CD4-positive, CD25-positive, alpha-beta regulatory T cell (primary cell): ENCODE results near the gene SLC1A7. TPM values are rescaled to one million over a fixed set of nuclear protein-coding genes. Genes with fewer than 3 reads are reported as not detected.

Experiments
- ATAC-seq, 2 donors: fragments of 150-1000 bp; cut with Tn5 transposase; one replicate each; pipeline ENCODE4 v1.10.0; 2021; ENCODE audit warnings: low read depth in 2 of 2, moderate number of reproducible peaks in 2 of 2, moderate library complexity in 1 of 2
- DNase-seq, 3 donors: peaks; one replicate each; pipeline versions ENCODE4 v3.0.0 to v3.0.0-alpha.2; 2012 to 2022; ENCODE audit warnings: mixed read lengths in 1 of 3
- H3K27ac ChIP-seq: one replicate; pipeline ENCODE4 v1.7.0; 2013; ENCODE audit warnings: mild to moderate bottlenecking, low read length; ENCODE audit not compliant: insufficient read depth, poor library complexity, severe bottlenecking
- H3K27me3 ChIP-seq: one replicate; pipeline ENCODE4 v1.7.0; 2013; ENCODE audit warnings: low read length; ENCODE audit not compliant: control insufficient read depth, insufficient read depth
- H3K36me3 ChIP-seq: one replicate; pipeline ENCODE4 v1.7.0; 2013; ENCODE audit warnings: mild to moderate bottlenecking, low read length, moderate library complexity; ENCODE audit not compliant: control insufficient read depth, insufficient read depth
- H3K4me1 ChIP-seq: 2 replicates; pipeline ENCODE4 v1.7.0; 2013; ENCODE audit warnings: mild to moderate bottlenecking, low read length; ENCODE audit not compliant: insufficient read depth, control insufficient read depth, poor library complexity, severe bottlenecking
- H3K4me3 ChIP-seq: one replicate; pipeline ENCODE4 v1.7.0; 2013; ENCODE audit warnings: low read depth, mild to moderate bottlenecking, low read length, moderate library complexity
- H3K9me3 ChIP-seq, 2 experiments: 1 replicate in 1 of 2; 2 replicates in 1 of 2; pipeline ENCODE4 v1.7.0; 2013; ENCODE audit warnings: low read length in 2 of 2, mild to moderate bottlenecking in 1 of 2, moderate library complexity in 1 of 2; ENCODE audit not compliant: control insufficient read depth in 2 of 2
- H3K27ac Mint-ChIP-seq, 3 donors: one replicate each; pipeline ENCODE4 v1.8.0; 2020 to 2022; ENCODE audit warnings: mild to moderate bottlenecking in 3 of 3, mixed read lengths in 3 of 3, moderate library complexity in 2 of 3
- H3K27me3 Mint-ChIP-seq: one replicate; pipeline ENCODE4 v1.8.0; 2022; ENCODE audit warnings: mild to moderate bottlenecking, mixed read lengths
- H3K36me3 Mint-ChIP-seq: one replicate; pipeline ENCODE4 v1.8.0; 2020; ENCODE audit warnings: mixed read lengths
- H3K4me1 Mint-ChIP-seq, 4 donors: one replicate each; pipeline ENCODE4 v1.8.0; 2020 to 2022; ENCODE audit warnings: mixed read lengths in 4 of 4, mild to moderate bottlenecking in 1 of 4
- H3K4me3 Mint-ChIP-seq, 4 donors: one replicate each; pipeline ENCODE4 v1.8.0; 2020 to 2022; ENCODE audit warnings: mild to moderate bottlenecking in 4 of 4, mixed read lengths in 4 of 4, moderate library complexity in 3 of 4
- H3K9me3 Mint-ChIP-seq, 7 donors: one replicate each; pipeline ENCODE4 v1.8.0; 2020 to 2022; ENCODE audit warnings: mixed read lengths in 7 of 7, mild to moderate bottlenecking in 3 of 7, moderate library complexity in 2 of 7
- polyA plus RNA-seq, 4 donors: library from polyadenylated mRNA; unstranded; fragments of 300-500 nt; fragmentation: Illumina TruSeq; gene quantifications; one replicate each; pipeline ENCODE4 v1.2.3, GENCODE V29; 2021
- total RNA-seq: library from RNA; stranded (reverse); gene quantifications from one replicate; pipeline ENCODE4 v1.2.3, GENCODE V29; 2022

SLC1A7 gene
- total and polyA plus RNA-seq, 5 donors from 2014 or later = not detected

DNA sequence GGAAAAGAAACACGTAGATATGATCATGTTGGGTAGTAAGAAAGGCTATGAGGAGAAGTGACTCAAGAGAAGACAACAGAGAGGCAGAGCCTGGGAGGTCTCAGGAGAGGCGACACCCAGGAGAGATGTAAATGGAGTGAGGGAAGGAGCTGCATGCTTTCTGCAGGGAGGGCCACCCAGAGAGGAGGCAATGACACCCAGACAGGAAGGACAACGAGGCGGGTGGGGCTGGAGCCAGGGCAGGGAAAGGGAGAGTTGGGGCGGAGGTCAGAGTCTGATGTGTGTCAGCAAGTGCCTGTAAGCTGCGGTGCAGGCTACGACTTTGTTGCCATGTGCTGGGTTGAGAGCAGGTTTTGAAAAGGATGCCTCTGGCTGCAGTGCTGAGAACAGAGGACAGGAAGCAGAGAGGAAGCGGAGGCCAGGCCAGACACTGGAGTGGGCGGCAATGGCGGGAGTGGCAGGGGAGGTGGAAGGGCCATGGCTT, 31.3 kb downstream of the SLC1A7 start:
- no peaks in the 10 kb centered on the region for H3K27me3 Mint-ChIP-seq
- H3K4me3 ChIP-seq = no peak overlapping the region
- H3K9me3 ChIP-seq = no peaks in the 10 kb centered on the region
- DNase-seq (no peak), ATAC-seq (no peak)
- H3K27me3 ChIP-seq = peaks cover 1% of the 10 kb centered on the region
- H3K9me3 Mint-ChIP-seq = no peaks in the 10 kb centered on the region
- H3K36me3 Mint-ChIP-seq = no peaks in the 10 kb centered on the region
- H3K27ac ChIP-seq = no peak overlapping the region
- H3K4me1 Mint-ChIP-seq = peaks cover 0 to 8% (median 4%) of the 10 kb centered on the region in 4 donors
- no peaks in the 10 kb centered on the region for H3K36me3 ChIP-seq
- H3K4me3 Mint-ChIP-seq = no peak overlapping the region
- H3K27ac Mint-ChIP-seq = peak overlapping the region in 1 of 3 donors; percentile 80
- H3K4me1 ChIP-seq = no peaks in the 10 kb centered on the region

GRCh38 chr1:53110370-53111072, 31.9 kb downstream of the SLC1A7 start:
- ATAC-seq (no peak), DNase-seq (no peak)
- no peaks in the 10 kb centered on the region for H3K36me3 Mint-ChIP-seq
- H3K4me1 Mint-ChIP-seq = peaks cover 0 to 8% (median 4%) of the 10 kb centered on the region in 4 donors
- H3K27me3 Mint-ChIP-seq = no peaks in the 10 kb centered on the region
- no peaks in the 10 kb centered on the region for H3K9me3 ChIP-seq
- H3K9me3 Mint-ChIP-seq = no peaks in the 10 kb centered on the region
- H3K27ac ChIP-seq = no peak overlapping the region
- peaks cover 1% of the 10 kb centered on the region for H3K27me3 ChIP-seq
- no peak overlapping the region for H3K4me3 ChIP-seq
- H3K36me3 ChIP-seq = no peaks in the 10 kb centered on the region
- no peaks in the 10 kb centered on the region for H3K4me1 ChIP-seq
- H3K4me3 Mint-ChIP-seq = no peak overlapping the region
- H3K27ac Mint-ChIP-seq = no peak overlapping the region

DNA sequence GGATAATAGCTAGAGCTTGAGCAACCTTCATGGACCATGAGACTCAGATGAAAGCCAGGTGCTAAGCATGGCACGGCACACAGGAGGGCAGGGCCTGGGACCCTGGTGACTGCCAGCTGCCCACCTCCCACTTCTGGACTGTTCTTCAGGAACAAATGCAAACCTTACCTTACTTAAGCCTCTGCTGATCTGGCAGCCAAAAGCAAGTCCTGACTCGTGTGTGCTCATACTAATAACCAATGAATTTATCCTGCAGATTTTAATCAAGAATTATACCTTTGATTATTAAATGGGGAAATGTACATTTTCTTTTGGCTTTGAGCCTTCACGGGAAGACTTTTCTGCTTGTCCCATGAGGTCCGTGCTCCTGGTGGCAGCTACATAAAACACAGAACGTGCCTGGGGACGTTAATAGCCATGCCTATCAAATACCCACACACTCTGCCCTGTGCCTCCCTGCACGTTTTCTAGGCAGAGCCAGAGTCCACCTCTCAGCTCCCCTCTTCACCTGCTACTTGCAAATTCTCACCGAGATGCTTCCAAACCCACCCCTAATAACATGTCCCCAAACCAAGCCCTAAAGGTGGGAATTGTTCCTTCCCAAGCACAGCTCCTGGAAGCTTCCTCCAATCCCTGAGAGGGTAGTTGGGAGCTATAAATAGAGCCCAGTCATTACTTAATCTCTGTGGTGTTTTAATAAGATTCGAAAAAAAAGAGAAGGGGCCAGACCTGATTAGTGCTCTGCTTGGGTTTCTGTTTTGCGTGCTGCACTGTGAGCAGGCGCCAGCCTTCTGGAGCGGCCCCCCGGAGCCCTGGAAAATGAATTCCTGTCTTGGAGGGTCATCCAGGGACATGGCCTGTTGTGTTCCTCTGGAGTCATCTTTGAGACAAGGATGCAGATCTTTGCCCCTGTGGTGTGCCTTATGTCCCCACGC, 33.5 kb downstream of the SLC1A7 start:
- H3K27ac ChIP-seq = no peak overlapping the region
- no peak overlapping the region for H3K4me3 ChIP-seq
- no peaks in the 10 kb centered on the region for H3K36me3 ChIP-seq
- H3K4me1 ChIP-seq = no peaks in the 10 kb centered on the region
- ATAC-seq = no peak
- peaks cover 1% of the 10 kb centered on the region for H3K27me3 ChIP-seq
- Mint-ChIP-seq H3K4me1 (peaks cover 0 to 8% (median 4%) of the 10 kb centered on the region in 4 donors), H3K9me3 (peaks cover 0 to 1% (median 0%) of the 10 kb centered on the region in 7 donors), H3K4me3 (no peak overlapping the region), H3K36me3 (no peaks in the 10 kb centered on the region), H3K27ac (no peak overlapping the region), H3K27me3 (no peaks in the 10 kb centered on the region)
- no peaks in the 10 kb centered on the region for H3K9me3 ChIP-seq
- DNase-seq = no peak

GRCh38 chr1:53107570-53108322, 34.7 kb downstream of the SLC1A7 start:
- no peak overlapping the region for H3K27ac Mint-ChIP-seq
- no peak overlapping the region for H3K27ac ChIP-seq
- no peaks in the 10 kb centered on the region for H3K36me3 ChIP-seq
- no peaks in the 10 kb centered on the region for H3K9me3 ChIP-seq
- peaks cover 1% of the 10 kb centered on the region for H3K27me3 ChIP-seq
- ATAC-seq (no peak), DNase-seq (no peak)
- no peaks in the 10 kb centered on the region for H3K4me1 ChIP-seq
- no peaks in the 10 kb centered on the region for H3K27me3 Mint-ChIP-seq
- no peak overlapping the region for H3K4me3 ChIP-seq
- H3K4me3 Mint-ChIP-seq = no peak overlapping the region
- peaks cover 0 to 8% (median 6%) of the 10 kb centered on the region in 4 donors for H3K4me1 Mint-ChIP-seq
- H3K9me3 Mint-ChIP-seq = peaks cover 0 to 3% (median 0%) of the 10 kb centered on the region in 7 donors
- H3K36me3 Mint-ChIP-seq = no peaks in the 10 kb centered on the region

- Mint-ChIP-seq H3K27ac (no peak overlapping the region), H3K9me3 (peaks cover 0 to 3% (median 0%) of the 10 kb centered on the region in 7 donors), H3K36me3 (no peaks in the 10 kb centered on the region), H3K4me3 (no peak overlapping the region), H3K27me3 (no peaks in the 10 kb centered on the region), H3K4me1 (peaks cover 0 to 8% (median 6%) of the 10 kb centered on the region in 4 donors)
- H3K27ac ChIP-seq = no peak overlapping the region
- no peaks in the 10 kb centered on the region for H3K4me1 ChIP-seq
- no peaks in the 10 kb centered on the region for H3K36me3 ChIP-seq
- ATAC-seq (no peak), DNase-seq (no peak)
- H3K27me3 ChIP-seq = peaks cover 1% of the 10 kb centered on the region
- H3K4me3 ChIP-seq = no peak overlapping the region
- no peaks in the 10 kb centered on the region for H3K9me3 ChIP-seq
Observed at GRCh38 chr1:53107090-53107489, 35.3 kb downstream of the SLC1A7 start.

DNA sequence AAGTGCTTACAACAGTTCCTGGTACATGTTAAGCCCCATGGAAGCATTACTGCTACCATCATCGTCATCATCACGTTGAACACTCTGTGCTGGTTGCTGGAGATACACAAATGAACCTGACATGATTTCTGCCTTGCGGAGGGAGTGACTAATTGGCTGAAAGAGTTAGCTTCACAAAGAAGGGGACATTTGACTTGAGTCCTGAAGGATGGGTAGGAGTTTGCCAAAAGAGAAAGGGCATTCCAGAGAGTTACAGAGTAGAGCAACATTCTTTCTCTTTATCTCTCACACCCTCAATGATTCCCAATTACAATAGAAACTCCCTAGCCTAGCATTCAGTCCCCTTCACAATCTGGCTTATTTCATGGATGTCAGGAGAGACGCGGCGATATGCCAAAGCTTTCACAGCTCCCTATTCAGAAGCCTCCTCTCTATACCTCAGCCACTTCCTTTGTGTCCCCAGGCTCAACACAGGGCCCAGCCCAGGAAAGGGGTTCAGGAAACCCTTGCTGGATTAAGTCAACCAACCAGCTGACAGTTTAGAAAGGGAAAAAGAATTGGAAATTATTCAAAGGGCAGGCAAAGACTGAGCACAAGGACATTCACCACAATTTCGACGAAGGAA, 38.0 kb downstream of the SLC1A7 start:
- Mint-ChIP-seq H3K27me3 (no peaks in the 10 kb centered on the region), H3K4me3 (no peak overlapping the region), H3K36me3 (no peaks in the 10 kb centered on the region), H3K27ac (no peak overlapping the region), H3K9me3 (peaks cover 0 to 3% (median 0%) of the 10 kb centered on the region in 7 donors), H3K4me1 (peaks cover 0 to 6% (median 3%) of the 10 kb centered on the region in 4 donors)
- Histone ChIP-seq H3K36me3 (no peaks in the 10 kb centered on the region), H3K9me3 (no peaks in the 10 kb centered on the region), H3K4me1 (no peaks in the 10 kb centered on the region), H3K27ac (no peak overlapping the region), H3K4me3 (no peak overlapping the region), H3K27me3 (peaks cover 1% of the 10 kb centered on the region)
- DNase-seq (no peak), ATAC-seq (no peak)

- no peaks in the 10 kb centered on the region for H3K27me3 Mint-ChIP-seq
- H3K27ac Mint-ChIP-seq = no peak overlapping the region
- Histone ChIP-seq H3K36me3 (no peaks in the 10 kb centered on the region), H3K4me1 (no peaks in the 10 kb centered on the region), H3K4me3 (no peak overlapping the region), H3K9me3 (peaks cover 0 to 2% of the 10 kb centered on the region in 2 experiments), H3K27me3 (no peaks in the 10 kb centered on the region), H3K27ac (no peak overlapping the region)
- ATAC-seq = no peak
- H3K4me3 Mint-ChIP-seq = no peak overlapping the region
- no peaks in the 10 kb centered on the region for H3K9me3 Mint-ChIP-seq
- no peaks in the 10 kb centered on the region for H3K36me3 Mint-ChIP-seq
- DNase-seq = no peak
- H3K4me1 Mint-ChIP-seq = no peaks in the 10 kb centered on the region
Observed at GRCh38 chr1:53094533-53094919, 47.9 kb downstream of the SLC1A7 start.
